ENCODE results near the gene C11orf98.
"Not testable (repeated sequence)": the region's sequence is repeated elsewhere in the genome, so short reads cannot be mapped to it uniquely, and the experiment has no call there.

The C11orf98 gene

GRCh38 chr11:62654297-62654696 lies 10.7 kb downstream of the C11orf98 start:
- in situ Hi-C loops (cut with HindIII; ENCODE audit: low sequenced_read_pairs): no loop called here

- in situ Hi-C loops (cut with HindIII; ENCODE audit: low sequenced_read_pairs): no loop called here
Observed at GRCh38 chr11:62652161-62653006, 12.6 kb downstream of the C11orf98 start.

- in situ Hi-C loops (cut with HindIII; ENCODE audit: low sequenced_read_pairs): not testable (repeated sequence)
Observed at GRCh38 chr11:62650283-62650682, 14.7 kb downstream of the C11orf98 start.

- in situ Hi-C loops (cut with HindIII; ENCODE audit: low sequenced_read_pairs): no loop called here
Observed at GRCh38 chr11:62649486-62649885, 15.5 kb downstream of the C11orf98 start.

- in situ Hi-C loops (cut with HindIII; ENCODE audit: low sequenced_read_pairs): no loop called here
Observed at GRCh38 chr11:62648967-62649364, 16.0 kb downstream of the C11orf98 start.

- in situ Hi-C loops (cut with HindIII; ENCODE audit: low sequenced_read_pairs): no loop called here
Observed at GRCh38 chr11:62648185-62648966, 16.6 kb downstream of the C11orf98 start.

- in situ Hi-C loops (cut with HindIII; ENCODE audit: low sequenced_read_pairs): no loop called here
Observed at GRCh38 chr11:62647609-62648005, 17.4 kb downstream of the C11orf98 start.

GRCh38 chr11:62646825-62647608 lies 18.0 kb downstream of the C11orf98 start:
- in situ Hi-C loops (cut with HindIII; ENCODE audit: low sequenced_read_pairs): no loop called here

GRCh38 chr11:62645946-62646824 lies 18.8 kb downstream of the C11orf98 start, which contains the start of gene GANAB:
TSS of gene GANAB (minus strand) at chr11:62646613. CDS start at chr11:62646599, 14 bp downstream.
- in situ Hi-C loops (cut with HindIII; ENCODE audit: low sequenced_read_pairs): no loop called here

- in situ Hi-C loops (cut with HindIII; ENCODE audit: low sequenced_read_pairs): no loop called here
Observed at GRCh38 chr11:62645671-62645945, 19.4 kb downstream of the C11orf98 start.

- in situ Hi-C loops (cut with HindIII; ENCODE audit: low sequenced_read_pairs): no loop called here
Observed at GRCh38 chr11:62644220-62644619, 20.8 kb downstream of the C11orf98 start.

- in situ Hi-C loops (cut with HindIII; ENCODE audit: low sequenced_read_pairs): loop anchor here (10.0 kb wide), 3 partner anchors 48 to 208 kb away; no protein-coding TSS in a partner anchor
Observed at GRCh38 chr11:62632492-62632891, 32.5 kb downstream of the C11orf98 start.

- in situ Hi-C loops (cut with HindIII; ENCODE audit: low sequenced_read_pairs): no loop called here
Observed at GRCh38 chr11:62627713-62628112, 37.3 kb downstream of the C11orf98 start.

- in situ Hi-C loops (cut with HindIII; ENCODE audit: low sequenced_read_pairs): no loop called here
Observed at GRCh38 chr11:62622476-62623089, 42.4 kb downstream of the C11orf98 start.

- in situ Hi-C loops (cut with HindIII; ENCODE audit: low sequenced_read_pairs): no loop called here
Observed at GRCh38 chr11:62621567-62622470, 43.2 kb downstream of the C11orf98 start, which contains the start of gene B3GAT3. TSS of gene B3GAT3 (minus strand) at chr11:62621986. CDS start at chr11:62621947, 39 bp downstream.

GRCh38 chr11:62621027-62621566 lies 43.9 kb downstream of the C11orf98 start:
- in situ Hi-C loops (cut with HindIII; ENCODE audit: low sequenced_read_pairs): no loop called here

GRCh38 chr11:62616957-62617356 lies 48.1 kb downstream of the C11orf98 start:
- in situ Hi-C loops (cut with HindIII; ENCODE audit: low sequenced_read_pairs): not testable (repeated sequence)

- in situ Hi-C loops (cut with HindIII; ENCODE audit: low sequenced_read_pairs): no loop called here
Observed at GRCh38 chr11:62615521-62615920, 49.5 kb downstream of the C11orf98 start.

Data from endothelial cell of hepatic sinusoid (primary cell).